IMR-90 (cell line): ENCODE data around the gene SNAPC4. TPM values are rescaled to one million over a fixed set of nuclear protein-coding genes. Genes with fewer than 3 reads are reported as not detected.

Experiments used
- ATAC-seq: fragments of 200-7000 bp; cut with Tn5 transposase; 2 replicates; pipeline ENCODE4 v1.9.1; 2020; ENCODE audit warnings: low read depth, mild to moderate bottlenecking, moderate library complexity
- BruUV-seq: library from RNA; stranded (reverse); fragments of 400-500 nt; replicated peaks from 2 replicates; lab custom pipeline; 2021; lab: Mats Ljungman, UMichigan
- CTCF ChIA-PET: fragments of 300-600 bp; formaldehyde crosslinking; extraction: SDS; loops from one replicate; lab custom pipeline; 2021; ENCODE audit warnings: antibody characterized with exemption; lab: Yijun Ruan, JAX
- POLR2A ChIA-PET: fragments of 300-600 bp; sonication (Branson Sonifier 250); formaldehyde crosslinking; loops from one replicate; lab custom pipeline; 2022; ENCODE audit warnings: antibody characterized with exemption; ENCODE audit not compliant: unreplicated experiment; lab: Charles Lee
- DNase-seq: peaks from one replicate; pipeline ENCODE4 v3.0.0; 2013
- H2AFZ ChIP-seq: replicated peaks from 2 replicates; pipeline ENCODE3; 2013; ENCODE audit warnings: low read length, mild to moderate bottlenecking; ENCODE audit not compliant: poor library complexity
- H2AK5ac ChIP-seq: 2 replicates; pipeline ENCODE4 v1.6.1; 2013; ENCODE audit warnings: low read depth, low read length, inconsistent platforms
- H2AK9ac ChIP-seq: replicated peaks from 2 replicates; pipeline ENCODE3; 2013; ENCODE audit warnings: mild to moderate bottlenecking, low read depth, low read length, moderate library complexity; ENCODE audit not compliant: poor library complexity
- H2BK120ac ChIP-seq: 2 replicates; pipeline ENCODE4 v1.6.1; 2013; ENCODE audit warnings: low read depth, low read length, inconsistent platforms
- H2BK15ac ChIP-seq: 3 replicates; pipeline ENCODE4 v1.6.1; 2013; ENCODE audit warnings: low read depth, low read length, inconsistent platforms
- H2BK20ac ChIP-seq: 2 replicates; pipeline ENCODE4 v1.6.1; 2013; ENCODE audit warnings: low read depth, mild to moderate bottlenecking, inconsistent platforms, low read length, moderate library complexity
- H2BK5ac ChIP-seq: 2 replicates; pipeline ENCODE4 v1.6.1; 2013; ENCODE audit warnings: mild to moderate bottlenecking, low read depth, low read length, inconsistent platforms; ENCODE audit not compliant: poor library complexity, severe bottlenecking
- H3K14ac ChIP-seq: replicated peaks from 2 replicates; pipeline ENCODE4 v1.6.1; 2013; ENCODE audit warnings: low read depth, low read length, inconsistent platforms
- H3K18ac ChIP-seq: 2 replicates; pipeline ENCODE4 v1.6.1; 2013; ENCODE audit warnings: low read depth, low read length, control low read depth
- H3K23ac ChIP-seq: 2 replicates; pipeline ENCODE4 v1.6.1; 2013; ENCODE audit warnings: low read depth, low read length, inconsistent platforms
- H3K27ac ChIP-seq: 2 replicates; pipeline ENCODE4 v1.5.1; 2013; ENCODE audit warnings: mild to moderate bottlenecking, control low read depth, low read length; ENCODE audit not compliant: insufficient read depth
- H3K27me3 ChIP-seq: 2 replicates; pipeline ENCODE4 v1.6.1; 2013; ENCODE audit warnings: low read length; ENCODE audit not compliant: control insufficient read depth, insufficient read depth
- H3K36me3 ChIP-seq: 2 replicates; pipeline ENCODE4 v1.6.1; 2013; ENCODE audit warnings: low read length, mixed read lengths; ENCODE audit not compliant: control insufficient read depth, insufficient read depth
- H3K4ac ChIP-seq: 2 replicates; pipeline ENCODE4 v1.6.1; 2013; ENCODE audit warnings: low read depth, low read length, inconsistent platforms
- H3K4me1 ChIP-seq: 2 replicates; pipeline ENCODE4 v1.6.1; 2013; ENCODE audit warnings: low read length, mixed read lengths; ENCODE audit not compliant: control insufficient read depth, insufficient read depth
- H3K4me2 ChIP-seq: 2 replicates; pipeline ENCODE4 v1.6.1; 2013; ENCODE audit warnings: low read depth, mild to moderate bottlenecking, control low read depth, low read length, moderate library complexity
- H3K4me3 ChIP-seq: 2 replicates; pipeline ENCODE4 v1.5.1; 2013; ENCODE audit warnings: low read depth, mild to moderate bottlenecking, control low read depth, low read length, moderate library complexity; ENCODE audit not compliant: insufficient read depth
- H3K56ac ChIP-seq: 2 replicates; pipeline ENCODE4 v1.6.1; 2013; ENCODE audit warnings: low read length, inconsistent platforms; ENCODE audit not compliant: insufficient read depth; ENCODE audit errors: extremely low read depth
- H3K79me1 ChIP-seq, 2 experiments: 2 replicates each; pipeline ENCODE4 v1.6.1; 2013; ENCODE audit warnings: low read length in 2 of 2, inconsistent platforms in 1 of 2, low read depth in 1 of 2
- H3K9ac ChIP-seq: 2 replicates; pipeline ENCODE4 v1.6.1; 2013; ENCODE audit warnings: low read depth, low read length, control low read depth
- H3K9me1 ChIP-seq: 2 replicates; pipeline ENCODE4 v1.6.1; 2013; ENCODE audit warnings: low read length, inconsistent platforms; ENCODE audit not compliant: insufficient read depth
- H3K9me3 ChIP-seq: 2 replicates; pipeline ENCODE4 v1.6.1; 2013; ENCODE audit warnings: low read length; ENCODE audit not compliant: control insufficient read depth, insufficient read depth
- H4K20me1 ChIP-seq: 2 replicates; pipeline ENCODE4 v1.6.1; 2013; ENCODE audit warnings: low read length, inconsistent platforms; ENCODE audit not compliant: insufficient read depth
- H4K5ac ChIP-seq: 2 replicates; pipeline ENCODE4 v1.6.1; 2013; ENCODE audit warnings: mild to moderate bottlenecking, low read depth, low read length, control low read depth
- H4K8ac ChIP-seq, 2 experiments: 2 replicates each; pipeline ENCODE4 v1.6.1; 2013; ENCODE audit warnings: low read depth in 2 of 2, low read length in 2 of 2, control low read depth in 1 of 2, inconsistent platforms in 1 of 2
- H4K91ac ChIP-seq: 2 replicates; pipeline ENCODE4 v1.6.1; 2013; ENCODE audit warnings: low read depth, low read length, inconsistent platforms; ENCODE audit not compliant: insufficient read depth
- BHLHE40 ChIP-seq: fragments of 150-350 bp; IDR thresholded peaks from 2 replicates; pipeline ENCODE4 v1.6.1; 2016; ENCODE audit warnings: mild to moderate bottlenecking, low read depth, low read length
- CEBPB ChIP-seq: IDR thresholded peaks from 2 replicates; pipeline ENCODE4 v1.6.1; 2012; ENCODE audit warnings: low read depth, low read length, improper control_type of control experiment
- CHD1 ChIP-seq: IDR thresholded peaks from 2 replicates; pipeline ENCODE4 v1.6.1; 2012; ENCODE audit warnings: low read depth, low read length, improper control_type of control experiment
- FOS ChIP-seq: fragments of 150-350 bp; IDR thresholded peaks from 2 replicates; pipeline ENCODE4 v1.6.1; 2016; ENCODE audit warnings: low read depth, low read length
- MXI1 ChIP-seq: IDR thresholded peaks from 2 replicates; pipeline ENCODE4 v1.6.1; 2012; ENCODE audit warnings: low read depth, mild to moderate bottlenecking, low read length, moderate library complexity, borderline replicate concordance
- NFE2L2 ChIP-seq: fragments of 150-350 bp; IDR thresholded peaks from 2 replicates; pipeline ENCODE4 v1.6.1; 2016; ENCODE audit warnings: low read depth, mild to moderate bottlenecking, low read length
- POLR2A ChIP-seq: IDR thresholded peaks from 2 replicates; pipeline ENCODE4 v1.6.1; 2012; ENCODE audit warnings: mild to moderate bottlenecking, low read depth, low read length
- RAD21 ChIP-seq: IDR thresholded peaks from 2 replicates; pipeline ENCODE4 v1.6.1; 2012; ENCODE audit warnings: low read length, improper control_type of control experiment
- RCOR1 ChIP-seq: IDR thresholded peaks from 2 replicates; pipeline ENCODE4 v1.6.1; 2012; ENCODE audit warnings: mild to moderate bottlenecking, low read length, improper control_type of control experiment; ENCODE audit not compliant: insufficient replicate concordance
- SMC3 ChIP-seq: fragments of 150-350 bp; IDR thresholded peaks from 2 replicates; pipeline ENCODE4 v1.6.1; 2016; ENCODE audit warnings: low read depth, mild to moderate bottlenecking, antibody characterized with exemption, low read length, moderate library complexity
- WGBS, 2 experiments: methylation state at CpG; one replicate each; pipeline versions ENCODE4 v1.1.5 to v1.1.7; 2013; ENCODE audit warnings: missing lambda C conversion rate in 2 of 2; ENCODE audit not compliant: insufficient read length in 1 of 2; ENCODE audit errors: extremely low coverage in 2 of 2; 5-methylcytosine and 5-hydroxymethylcytosine counted together
- dilution Hi-C: fragments of 300-500 bp; cut with HindIII; formaldehyde crosslinking; loops from one replicate; pipeline ENCODE4 v1.14.3; 2018; ENCODE audit warnings: low sequenced_read_pairs; ENCODE audit not compliant: unreplicated experiment
- in situ Hi-C: fragments of 300-500 bp; cut with MboI; formaldehyde crosslinking; loops from 3 replicates; pipeline ENCODE4 v1.14.3; 2019; ENCODE audit warnings: low sequenced_read_pairs, inconsistent platforms, mixed read lengths
- intact Hi-C: fragments of 100-400 bp; cut with micrococcal nuclease; formaldehyde crosslinking; loops from 2 replicates; pipeline ENCODE4 v1.10.0; 2022
- polyA plus RNA-seq, 3 experiments: library from polyadenylated mRNA; depleted of rRNA; stranded (reverse); fragments of >200 nt; gene quantifications; 2 replicates each; pipeline ENCODE4 v1.2.3, GENCODE V29; 2012; ENCODE audit warnings: low replicate concordance in 1 of 3
- total RNA-seq: library from RNA; depleted of rRNA; stranded (reverse); fragments of >200 nt; gene quantifications from 2 replicates; pipeline ENCODE4 v1.2.3, GENCODE V29; 2012
- TF ChIP-seq, protein P1 (sequence below): conservative IDR thresholded peaks from 2 replicates; pipeline ENCODE4 v1.5.1; 2012; ENCODE audit warnings: mild to moderate bottlenecking, low read depth, low read length, improper control_type of control experiment
- TF ChIP-seq, protein P2 (sequence below): fragments of 150-350 bp; IDR thresholded peaks from 2 replicates; pipeline ENCODE4 v1.6.1; 2017; ENCODE audit warnings: mild to moderate bottlenecking, antibody characterized with exemption, low read length, low read depth
- TF ChIP-seq, protein P3 (sequence below): fragments of 150-350 bp; IDR thresholded peaks from 2 replicates; pipeline ENCODE4 v1.6.1; 2016; ENCODE audit warnings: low read depth, mild to moderate bottlenecking, low read length, moderate library complexity, borderline replicate concordance

SNAPC4 gene
- total and polyA plus RNA-seq, 2 of the 4 experiments (the other 2 are of a cell fraction) = 2.5 to 6.5 TPM

DNA sequence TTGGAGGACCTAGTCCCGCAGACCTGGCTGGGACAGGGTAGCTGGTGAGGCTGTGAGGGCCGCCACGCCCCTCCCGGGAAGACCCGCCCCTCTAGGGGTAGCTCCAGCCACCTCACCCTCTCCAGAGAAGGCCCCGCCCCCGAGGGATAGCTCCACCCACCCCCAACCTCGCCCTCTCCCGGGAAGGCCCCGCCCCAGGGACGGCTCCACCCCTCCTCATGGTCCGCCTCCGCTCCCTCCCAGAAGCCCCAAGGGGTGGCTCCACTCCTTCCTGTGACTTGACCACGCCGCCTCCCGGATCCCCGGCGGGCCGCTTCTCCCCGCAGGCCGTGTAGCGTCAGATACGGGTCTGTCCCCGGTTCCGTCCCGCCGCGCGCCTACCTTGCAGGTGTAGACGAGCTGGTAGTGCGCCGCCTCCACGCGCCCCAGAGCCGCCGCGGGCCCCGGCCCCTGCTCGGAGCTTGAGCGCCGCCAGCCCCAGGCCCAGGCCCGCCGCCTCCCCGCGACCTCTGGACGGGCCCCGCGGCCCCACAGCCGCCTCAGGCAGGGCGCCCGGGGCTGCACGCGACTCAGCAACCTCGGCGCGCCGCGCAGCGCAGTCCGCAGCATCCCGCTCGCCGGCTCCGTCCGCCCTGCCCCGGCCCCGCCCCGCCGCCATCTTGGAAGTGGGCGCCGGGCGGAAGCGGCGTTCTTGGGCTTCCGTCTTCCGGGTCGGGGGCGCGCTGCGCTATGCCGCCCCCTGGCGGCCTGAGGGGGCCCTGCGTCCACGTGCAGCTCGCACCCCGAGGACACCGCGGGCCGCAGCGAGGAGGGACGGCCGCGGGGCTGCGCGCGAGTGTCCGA lies 36.6 kb downstream of the SNAPC4 start, which contains the start of gene DNLZ:
Gene DNLZ, minus strand, starts transcription at position 639 of the 843 bp plus-strand sequence. Its CDS starts 30 bp downstream, at position 609.
- intact Hi-C loops = loop anchor here (1.0 kb wide), 1 partner anchor 51 kb away; no protein-coding TSS in a partner anchor
- TF ChIP-seq, protein P1, sequence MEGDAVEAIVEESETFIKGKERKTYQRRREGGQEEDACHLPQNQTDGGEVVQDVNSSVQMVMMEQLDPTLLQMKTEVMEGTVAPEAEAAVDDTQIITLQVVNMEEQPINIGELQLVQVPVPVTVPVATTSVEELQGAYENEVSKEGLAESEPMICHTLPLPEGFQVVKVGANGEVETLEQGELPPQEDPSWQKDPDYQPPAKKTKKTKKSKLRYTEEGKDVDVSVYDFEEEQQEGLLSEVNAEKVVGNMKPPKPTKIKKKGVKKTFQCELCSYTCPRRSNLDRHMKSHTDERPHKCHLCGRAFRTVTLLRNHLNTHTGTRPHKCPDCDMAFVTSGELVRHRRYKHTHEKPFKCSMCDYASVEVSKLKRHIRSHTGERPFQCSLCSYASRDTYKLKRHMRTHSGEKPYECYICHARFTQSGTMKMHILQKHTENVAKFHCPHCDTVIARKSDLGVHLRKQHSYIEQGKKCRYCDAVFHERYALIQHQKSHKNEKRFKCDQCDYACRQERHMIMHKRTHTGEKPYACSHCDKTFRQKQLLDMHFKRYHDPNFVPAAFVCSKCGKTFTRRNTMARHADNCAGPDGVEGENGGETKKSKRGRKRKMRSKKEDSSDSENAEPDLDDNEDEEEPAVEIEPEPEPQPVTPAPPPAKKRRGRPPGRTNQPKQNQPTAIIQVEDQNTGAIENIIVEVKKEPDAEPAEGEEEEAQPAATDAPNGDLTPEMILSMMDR = peak; percentile 98
- TF ChIP-seq RCOR1 = peak; percentile 22
- TF ChIP-seq CHD1 = no peak
- TF ChIP-seq, protein P2, sequence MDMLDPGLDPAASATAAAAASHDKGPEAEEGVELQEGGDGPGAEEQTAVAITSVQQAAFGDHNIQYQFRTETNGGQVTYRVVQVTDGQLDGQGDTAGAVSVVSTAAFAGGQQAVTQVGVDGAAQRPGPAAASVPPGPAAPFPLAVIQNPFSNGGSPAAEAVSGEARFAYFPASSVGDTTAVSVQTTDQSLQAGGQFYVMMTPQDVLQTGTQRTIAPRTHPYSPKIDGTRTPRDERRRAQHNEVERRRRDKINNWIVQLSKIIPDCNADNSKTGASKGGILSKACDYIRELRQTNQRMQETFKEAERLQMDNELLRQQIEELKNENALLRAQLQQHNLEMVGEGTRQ = peak; percentile 55; the same call in 1 of the 2 replicates
- peak; percentile 54 for TF ChIP-seq RAD21
- peak; percentile 75 for TF ChIP-seq POLR2A
- peak; percentile 98 for TF ChIP-seq BHLHE40
- TF ChIP-seq CEBPB = no peak
- no peak for TF ChIP-seq FOS
- TF ChIP-seq MXI1 = peak; percentile 71
- TF ChIP-seq, protein P3, sequence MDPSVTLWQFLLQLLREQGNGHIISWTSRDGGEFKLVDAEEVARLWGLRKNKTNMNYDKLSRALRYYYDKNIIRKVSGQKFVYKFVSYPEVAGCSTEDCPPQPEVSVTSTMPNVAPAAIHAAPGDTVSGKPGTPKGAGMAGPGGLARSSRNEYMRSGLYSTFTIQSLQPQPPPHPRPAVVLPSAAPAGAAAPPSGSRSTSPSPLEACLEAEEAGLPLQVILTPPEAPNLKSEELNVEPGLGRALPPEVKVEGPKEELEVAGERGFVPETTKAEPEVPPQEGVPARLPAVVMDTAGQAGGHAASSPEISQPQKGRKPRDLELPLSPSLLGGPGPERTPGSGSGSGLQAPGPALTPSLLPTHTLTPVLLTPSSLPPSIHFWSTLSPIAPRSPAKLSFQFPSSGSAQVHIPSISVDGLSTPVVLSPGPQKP = no peak
- TF ChIP-seq SMC3 = peak; percentile 51
- TF ChIP-seq NFE2L2 = no peak

More for the DNA sequence above, 36.6 kb downstream of the SNAPC4 start, which contains the start of gene DNLZ:
- in situ Hi-C loops (no loop called here), dilution Hi-C loops (no loop called here)
- Histone ChIP-seq H3K23ac (peak within 1 kb of the TSS; percentile 8; the same call in 1 of the 2 replicates), H3K9me1 (peaks cover 6% of the 10 kb centered on the region), H2AK9ac (peak within 1 kb of the TSS; percentile 100), H3K4me2 (peak within 1 kb of the TSS; percentile 90), H3K79me1 (peaks cover 3 to 31% of the 10 kb centered on the region in 2 experiments; a peak in 3 of 4 replicates), H4K8ac (peak within 1 kb of the TSS; percentile 81 to 87), H3K4ac (peak within 1 kb of the TSS; percentile 94), H3K9me3 (no peaks in the 10 kb centered on the region), H2AK5ac (peak within 1 kb of the TSS; percentile 99), H3K56ac (peak within 1 kb of the TSS; percentile 76), H4K20me1 (no peaks in the 10 kb centered on the region; the same call in 1 of the 2 replicates), H2BK120ac (peak within 1 kb of the TSS; percentile 72), H3K4me1 (peaks cover 29% of the 10 kb centered on the region), H3K4me3 (peak within 1 kb of the TSS; percentile 85), H2BK15ac (peak within 1 kb of the TSS; percentile 56; the same call in 1 of the 3 replicates), H4K91ac (peak within 1 kb of the TSS; percentile 84), H3K18ac (no peak within 1 kb of the TSS), H2BK5ac (peak within 1 kb of the TSS; percentile 84), H3K9ac (peak within 1 kb of the TSS; percentile 76), H3K27ac (peak within 1 kb of the TSS; percentile 83), H3K36me3 (peaks cover 7% of the 10 kb centered on the region; the same call in 1 of the 2 replicates), H2AFZ (peak within 1 kb of the TSS; percentile 96), H4K5ac (peak within 1 kb of the TSS; percentile 80), H3K14ac (peak within 1 kb of the TSS; percentile 96), H3K27me3 (no peaks in the 10 kb centered on the region), H2BK20ac (peak within 1 kb of the TSS; percentile 4; the same call in 1 of the 2 replicates)
- 1% methylated on average over 32 of the region's 97 CpGs; no CpG with 5 or more reads in 1 of the 2 experiments for WGBS, 2 experiments
- DNase-seq = peak; percentile 91
- no TSS peak for BruUV-seq
- CTCF ChIA-PET = interaction anchor here (0.9 to 1.6 kb wide), 5 partner anchors 9 to 51 kb away, joined by 3 to 8 read pairs (median 3); no protein-coding TSS in a partner anchor
- POLR2A ChIA-PET = interaction anchor here (0.5 to 0.8 kb wide), 5 partner anchors 34 to 51 kb away, joined by 3 to 4 read pairs (median 3); partner anchors contain the start of gene GPSM1
- ATAC-seq = peak; percentile 90
